Ascending aorta (tissue), 2 donors: ENCODE measurements around the gene GRM1. TPM values are rescaled to one million over a fixed set of nuclear protein-coding genes. Genes with fewer than 3 reads are reported as not detected.

Source experiments
- DNase-seq, 2 donors: peaks; one replicate each; pipeline ENCODE4 v3.0.0-alpha.2; 2019; ENCODE audit warnings: low spot score in 2 of 2
- H3K27ac ChIP-seq, 2 donors: fragments of 200-600 bp; sonication (generic); one replicate each; pipeline ENCODE4 v1.5.1; 2016 to 2017; ENCODE audit warnings: mild to moderate bottlenecking in 1 of 2
- H3K27me3 ChIP-seq: fragments of 200-600 bp; sonication (generic); one replicate; pipeline ENCODE4 v1.5.1; 2017
- H3K36me3 ChIP-seq, 2 donors: fragments of 200-600 bp; sonication (generic); one replicate each; pipeline ENCODE4 v1.5.1; 2016
- H3K4me1 ChIP-seq, 2 donors: fragments of 200-600 bp; sonication (generic); one replicate each; pipeline ENCODE4 v1.5.1; 2016 to 2017; ENCODE audit warnings: mild to moderate bottlenecking in 1 of 2
- H3K4me3 ChIP-seq, 2 donors: fragments of 200-600 bp; sonication (generic); one replicate each; pipeline ENCODE4 v1.5.1; 2016 to 2017; ENCODE audit warnings: mild to moderate bottlenecking in 1 of 2
- H3K9me3 ChIP-seq, 2 donors: fragments of 200-600 bp; sonication (generic); one replicate each; pipeline ENCODE4 v1.5.1; 2016
- intact Hi-C: fragments of 100-400 bp; cut with DNase I; formaldehyde crosslinking; loops from one replicate; pipeline ENCODE4 v1.15.1; 2023
- total RNA-seq: library from RNA; depleted of rRNA; stranded (reverse); fragments of >200 nt; gene quantifications from one replicate; pipeline ENCODE4 v1.1.0, GENCODE V29; 2016
- TF ChIP-seq, protein P1 (sequence below), 3 experiments: fragments of 200-600 bp in 2 of 3; fragments of 450-650 bp in 1 of 3; sonication (generic) in 2 of 3; IDR thresholded peaks; one replicate each; pipeline ENCODE4 v1.5.1; 2016 to 2019; ENCODE audit warnings: antibody characterized with exemption in 3 of 3, mild to moderate bottlenecking in 1 of 3, moderate library complexity in 1 of 3

Gene GRM1
- total RNA-seq, 1 donor from 2014 or later: not detected

GRCh38 chr6:146434732-146435390 lies 406.0 kb downstream of the GRM1 start:
- Histone ChIP-seq H3K27me3 (no peaks in the 10 kb centered on the region), H3K4me1 (peaks cover 0 to 3% of the 10 kb centered on the region in 2 donors), H3K36me3 (no peaks in the 10 kb centered on the region), H3K9me3 (no peaks in the 10 kb centered on the region), H3K4me3 (peak overlapping the region; percentile 38 to 60), H3K27ac (no peak overlapping the region)
- intact Hi-C loops: no loop called here
- TF ChIP-seq, protein P1, sequence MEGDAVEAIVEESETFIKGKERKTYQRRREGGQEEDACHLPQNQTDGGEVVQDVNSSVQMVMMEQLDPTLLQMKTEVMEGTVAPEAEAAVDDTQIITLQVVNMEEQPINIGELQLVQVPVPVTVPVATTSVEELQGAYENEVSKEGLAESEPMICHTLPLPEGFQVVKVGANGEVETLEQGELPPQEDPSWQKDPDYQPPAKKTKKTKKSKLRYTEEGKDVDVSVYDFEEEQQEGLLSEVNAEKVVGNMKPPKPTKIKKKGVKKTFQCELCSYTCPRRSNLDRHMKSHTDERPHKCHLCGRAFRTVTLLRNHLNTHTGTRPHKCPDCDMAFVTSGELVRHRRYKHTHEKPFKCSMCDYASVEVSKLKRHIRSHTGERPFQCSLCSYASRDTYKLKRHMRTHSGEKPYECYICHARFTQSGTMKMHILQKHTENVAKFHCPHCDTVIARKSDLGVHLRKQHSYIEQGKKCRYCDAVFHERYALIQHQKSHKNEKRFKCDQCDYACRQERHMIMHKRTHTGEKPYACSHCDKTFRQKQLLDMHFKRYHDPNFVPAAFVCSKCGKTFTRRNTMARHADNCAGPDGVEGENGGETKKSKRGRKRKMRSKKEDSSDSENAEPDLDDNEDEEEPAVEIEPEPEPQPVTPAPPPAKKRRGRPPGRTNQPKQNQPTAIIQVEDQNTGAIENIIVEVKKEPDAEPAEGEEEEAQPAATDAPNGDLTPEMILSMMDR (IDR thresholded peaks at IDR 0.05): no peak
- no peak for DNase-seq

GRCh38 chr6:146441907-146442306 lies 413.0 kb downstream of the GRM1 start:
- TF ChIP-seq, protein P1 (IDR thresholded peaks at IDR 0.05): no peak
- no peak for DNase-seq
- no peaks in the 10 kb centered on the region for H3K4me1 ChIP-seq
- no peaks in the 10 kb centered on the region for H3K36me3 ChIP-seq
- intact Hi-C loops: no loop called here
- no peaks in the 10 kb centered on the region for H3K27me3 ChIP-seq
- H3K4me3 ChIP-seq: no peak overlapping the region
- H3K27ac ChIP-seq: no peak overlapping the region
- H3K9me3 ChIP-seq: no peaks in the 10 kb centered on the region

- no peaks in the 10 kb centered on the region for H3K27me3 ChIP-seq
- no peaks in the 10 kb centered on the region for H3K36me3 ChIP-seq
- DNase-seq: no peak
- no peaks in the 10 kb centered on the region for H3K9me3 ChIP-seq
- TF ChIP-seq, protein P1 (IDR thresholded peaks at IDR 0.05): no peak
- H3K4me1 ChIP-seq: no peaks in the 10 kb centered on the region
- H3K4me3 ChIP-seq: no peak overlapping the region
- no peak overlapping the region for H3K27ac ChIP-seq
- intact Hi-C loops: no loop called here
These were observed 415.3 kb downstream of the GRM1 start for GRCh38 chr6:146444189-146444588.

DNA sequence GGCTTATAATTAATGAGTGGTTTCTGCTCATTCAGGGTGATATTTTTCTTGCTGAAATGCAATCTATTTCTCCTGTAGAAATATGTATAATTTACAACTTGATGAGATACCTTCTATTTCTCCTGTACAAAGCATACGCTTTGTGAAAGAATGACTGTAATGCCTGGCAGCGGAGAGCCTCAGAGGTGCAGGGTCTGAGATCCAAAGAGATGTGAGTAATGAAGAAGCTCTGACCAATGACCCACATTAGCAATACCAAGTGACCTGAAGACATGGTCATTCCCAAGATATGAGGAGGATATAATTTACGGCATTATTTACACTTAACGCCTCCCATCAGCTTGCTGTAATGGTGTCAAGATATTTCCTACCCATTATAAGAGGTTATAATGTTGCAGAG lies 416.4 kb downstream of the GRM1 start:
- no peak overlapping the region for H3K27ac ChIP-seq
- H3K27me3 ChIP-seq: no peaks in the 10 kb centered on the region
- intact Hi-C loops: no loop called here
- TF ChIP-seq, protein P1 (IDR thresholded peaks at IDR 0.05): no peak
- H3K9me3 ChIP-seq: no peaks in the 10 kb centered on the region
- no peaks in the 10 kb centered on the region for H3K4me1 ChIP-seq
- H3K4me3 ChIP-seq: no peak overlapping the region
- no peak for DNase-seq
- no peaks in the 10 kb centered on the region for H3K36me3 ChIP-seq

DNA sequence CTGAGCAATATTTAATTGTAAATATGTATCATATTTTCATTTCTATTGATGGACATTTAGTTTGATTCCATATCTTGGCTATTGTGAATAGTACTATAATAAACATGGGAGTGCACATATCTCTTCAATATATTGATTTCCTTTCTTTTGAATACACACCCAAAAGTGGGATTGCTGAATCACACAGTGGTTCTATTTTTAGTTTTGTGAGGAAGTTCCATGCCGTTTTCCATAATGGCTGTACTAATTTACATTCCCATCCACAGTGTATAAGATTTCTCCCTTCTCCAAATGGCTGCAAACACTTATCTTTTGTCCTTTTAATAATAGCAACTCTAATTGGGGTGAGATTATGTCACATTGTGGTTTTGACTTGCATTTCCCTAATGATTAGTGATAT lies 428.0 kb downstream of the GRM1 start:
- TF ChIP-seq, protein P1 (IDR thresholded peaks at IDR 0.05): no peak
- DNase-seq: no peak
- H3K4me1 ChIP-seq: no peaks in the 10 kb centered on the region
- no peaks in the 10 kb centered on the region for H3K36me3 ChIP-seq
- H3K27ac ChIP-seq: no peak overlapping the region
- no peaks in the 10 kb centered on the region for H3K27me3 ChIP-seq
- H3K4me3 ChIP-seq: no peak overlapping the region
- intact Hi-C loops: no loop called here
- peaks cover 6 to 16% of the 10 kb centered on the region in 2 donors for H3K9me3 ChIP-seq

DNA sequence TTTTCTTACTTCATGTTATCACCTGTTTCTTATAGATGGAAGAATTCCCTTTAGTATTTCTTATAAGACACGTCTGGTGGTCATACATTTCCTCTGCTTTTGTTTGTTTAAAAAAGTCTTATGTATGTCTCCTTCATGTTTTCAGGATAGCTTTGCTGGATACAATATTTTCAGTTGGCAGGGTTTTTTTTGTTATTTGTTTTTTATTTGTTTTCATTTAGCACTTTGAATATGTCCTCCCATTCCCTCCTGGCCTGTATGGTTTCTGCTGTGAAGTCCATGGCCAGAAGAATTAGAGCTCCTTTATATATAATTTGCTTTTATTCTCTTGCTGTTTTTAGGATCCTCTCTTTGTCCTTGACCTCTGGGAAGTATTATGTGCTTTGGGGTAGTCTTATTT lies 432.1 kb downstream of the GRM1 start:
- H3K9me3 ChIP-seq: peaks cover 6 to 16% of the 10 kb centered on the region in 2 donors
- TF ChIP-seq, protein P1 (IDR thresholded peaks at IDR 0.05): no peak
- H3K27me3 ChIP-seq: no peaks in the 10 kb centered on the region
- H3K4me1 ChIP-seq: no peaks in the 10 kb centered on the region
- H3K36me3 ChIP-seq: no peaks in the 10 kb centered on the region
- DNase-seq: no peak
- H3K4me3 ChIP-seq: no peak overlapping the region
- intact Hi-C loops: no loop called here
- H3K27ac ChIP-seq: no peak overlapping the region
